Measurements from ENCODE around the gene MACROD2.

- TF ChIP-seq CTCF (conservative IDR thresholded peaks at IDR 0.05 in 1 of 2, IDR thresholded peaks at IDR 0.05 in 1 of 2; ENCODE audit: extremely low read depth in 1 of 2, insufficient read depth in 1 of 2, low read depth in 1 of 2, low read length in 2 of 2) (no peak), EZH2 (IDR thresholded peaks at IDR 0.05; ENCODE audit: borderline replicate concordance, low read length) (no peak)
Measured at GRCh38 chr20:15332711-15333160, 1337.4 kb downstream of the MACROD2 start.

Measured in mammary epithelial cell (primary cell).